GM12878 (cell line): ENCODE measurements around the gene HS3ST2. TPM values are rescaled to one million over a fixed set of nuclear protein-coding genes. Genes with fewer than 3 reads are reported as not detected.

Experiments used
- ATAC-seq: fragments of 200-7000 bp; cut with Tn5 transposase; 3 replicates; pipeline ENCODE4 v1.9.1; 2020; ENCODE audit warnings: mild to moderate bottlenecking, moderate library complexity
- BruUV-seq: library from RNA; stranded (reverse); fragments of 400-500 nt; replicated peaks from 2 replicates; lab custom pipeline; 2021; lab: Mats Ljungman, UMichigan
- CTCF ChIA-PET: fragments of 300-600 bp; sonication (Branson Sonifier 250); formaldehyde crosslinking; extraction: SDS; loops from one replicate; lab custom pipeline; 2021; ENCODE audit warnings: inconsistent platforms; lab: Yijun Ruan, JAX
- POLR2A ChIA-PET: fragments of 350-600 bp; formaldehyde crosslinking; extraction: SDS; loops from one replicate; lab custom pipeline; 2021; ENCODE audit warnings: inconsistent platforms; lab: Charles Lee
- RAD21 ChIA-PET: fragments of 300-600 bp; sonication (Branson Sonifier 250); formaldehyde crosslinking; loops from one replicate; lab custom pipeline; 2023; ENCODE audit warnings: antibody characterized with exemption; ENCODE audit not compliant: unreplicated experiment; lab: Charles Lee
- SMC1A ChIA-PET: fragments of 300-600 bp; sonication (Branson Sonifier 250); formaldehyde crosslinking; loops from one replicate; lab custom pipeline; 2023; ENCODE audit not compliant: unreplicated experiment, uncharacterized antibody; lab: Charles Lee
- DNase-seq: peaks from one replicate; pipeline ENCODE4 v3.0.0-alpha.2; 2011; ENCODE audit warnings: low read depth, low spot score
- FAIRE-seq: peaks from 3 replicates; lab custom pipeline; 2011; peaks lifted over from hg19 to GRCh38; lab: Jason Lieb, UNC
- H2AFZ ChIP-seq: 2 replicates; pipeline ENCODE4 v1.6.0; 2011; ENCODE audit warnings: low read depth, low read length, control low read depth; ENCODE audit not compliant: control insufficient read depth
- H3K27ac ChIP-seq: 2 replicates; pipeline ENCODE4 v1.5.1; 2011; ENCODE audit warnings: control low read depth; ENCODE audit not compliant: control insufficient read depth, insufficient read depth
- H3K27me3 ChIP-seq, 2 experiments: replicated peaks in 1 of 2; 2 replicates each; pipeline versions ENCODE4 v1.6.0 to v1.6.1; 2011; ENCODE audit warnings: low read length in 1 of 2; ENCODE audit not compliant: control insufficient read depth in 2 of 2, insufficient read depth in 2 of 2
- H3K36me3 ChIP-seq, 2 experiments: 2 replicates each; pipeline ENCODE4 v1.5.1; 2011; ENCODE audit warnings: low read length in 1 of 2; ENCODE audit not compliant: control insufficient read depth in 2 of 2, insufficient read depth in 2 of 2
- H3K4me1 ChIP-seq: 2 replicates; pipeline ENCODE4 v1.6.1; 2011; ENCODE audit warnings: mild to moderate bottlenecking, low read length, moderate library complexity, mixed read lengths; ENCODE audit not compliant: control insufficient read depth, insufficient read depth
- H3K4me2 ChIP-seq: 2 replicates; pipeline ENCODE4 v1.6.0; 2011; ENCODE audit warnings: control low read depth; ENCODE audit not compliant: control insufficient read depth, insufficient read depth
- H3K4me3 ChIP-seq: fragments of 200-600 bp; sonication (generic); 2 replicates; pipeline ENCODE4 v1.5.1; 2016
- H3K79me2 ChIP-seq: 2 replicates; pipeline ENCODE4 v1.6.0; 2011; ENCODE audit warnings: low read length; ENCODE audit not compliant: control insufficient read depth, insufficient read depth
- H3K9ac ChIP-seq: 2 replicates; pipeline ENCODE4 v1.8.0; 2011; ENCODE audit warnings: low read length, control low read depth, mixed read lengths; ENCODE audit not compliant: control insufficient read depth, insufficient read depth
- H3K9me3 ChIP-seq: replicated peaks from 3 replicates; pipeline ENCODE4 v1.5.1; 2011; ENCODE audit warnings: mild to moderate bottlenecking, low read length; ENCODE audit not compliant: control insufficient read depth, insufficient read depth
- H4K20me1 ChIP-seq: 2 replicates; pipeline ENCODE4 v1.6.0; 2011; ENCODE audit not compliant: control insufficient read depth, insufficient read depth
- MYB ChIP-seq: fragments of 150-350 bp; IDR thresholded peaks from 2 replicates; pipeline ENCODE4 v1.6.1; 2014; ENCODE audit warnings: mild to moderate bottlenecking, low read depth, low read length, borderline replicate concordance
- NFYA ChIP-seq: IDR thresholded peaks from 2 replicates; pipeline ENCODE4 v1.6.1; 2011; ENCODE audit warnings: low read depth, mild to moderate bottlenecking, low read length, improper control_type of control experiment, borderline replicate concordance
- RBBP5 ChIP-seq: fragments of 200-600 bp; sonication (generic); conservative IDR thresholded peaks from 2 replicates; pipeline ENCODE4 v1.6.1; 2016
- SPI1 ChIP-seq: IDR thresholded peaks from 2 replicates; pipeline ENCODE4 v1.6.1; 2011; ENCODE audit warnings: low read depth, mild to moderate bottlenecking, low read length, moderate library complexity, borderline replicate concordance; ENCODE audit not compliant: insufficient read depth
- SRF ChIP-seq, 2 experiments: IDR thresholded peaks; 2 replicates each; pipeline ENCODE4 v1.6.1; 2011; ENCODE audit warnings: low read depth in 2 of 2, low read length in 2 of 2, mild to moderate bottlenecking in 1 of 2, moderate library complexity in 1 of 2
- SUPT20H ChIP-seq: IDR thresholded peaks from 2 replicates; pipeline ENCODE4 v1.6.1; 2011; ENCODE audit warnings: low read depth, mild to moderate bottlenecking, low read length, moderate library complexity, borderline replicate concordance; ENCODE audit not compliant: control insufficient read depth
- in situ Hi-C: fragments of 300-500 bp; cut with MboI; formaldehyde crosslinking; loops from 9 replicates; pipeline ENCODE4 v1.14.3; 2018; ENCODE audit warnings: mixed read lengths
- intact Hi-C: fragments of 100-400 bp; cut with micrococcal nuclease; formaldehyde crosslinking; loops from one replicate; pipeline ENCODE4 v1.14.2; 2022; ENCODE audit not compliant: unreplicated experiment
- polyA plus RNA-seq, 11 experiments: library from polyadenylated mRNA; depleted of rRNA in 4 of 11; unstranded in 6 of 11; stranded (reverse) in 5 of 11; fragments of >200 nt; fragmentation: Nextera tagmentation in 4 of 11; fragmentation: Illumina TruSeq in 1 of 11; extraction: Ambion mirVana in 4 of 11; extraction: Trizol in 1 of 11; gene quantifications; 1 replicate in 1 of 11; 2 replicates in 10 of 11; pipeline versions ENCODE4 v1.2.1 to v1.2.3, GENCODE V29; 2011 to 2016; ENCODE audit warnings: inconsistent platforms in 2 of 11, missing spikeins in 2 of 11, low read depth in 1 of 11
- total RNA-seq, 4 experiments: library from RNA; depleted of rRNA in 3 of 4; stranded (reverse); fragments of >200 nt in 3 of 4; fragmentation: Illumina TruSeq in 1 of 4; extraction: Trizol in 1 of 4; gene quantifications; 2 replicates each; pipeline versions ENCODE4 v1.2.1 to v1.2.3, GENCODE V29; 2013 to 2021
- TF ChIP-seq, protein P1 (sequence below): fragments of 450-650 bp; IDR thresholded peaks from 2 replicates; pipeline ENCODE4 v1.6.1; 2017; ENCODE audit warnings: mild to moderate bottlenecking, moderate library complexity
- TF ChIP-seq, protein P2 (sequence below): fragments of 450-650 bp; IDR thresholded peaks from 2 replicates; pipeline ENCODE4 v1.6.1; 2016; ENCODE audit warnings: mild to moderate bottlenecking

Gene HS3ST2
- total and polyA plus RNA-seq, 10 of the 15 experiments (the other 5 are each of a cell fraction or from before 2014, with no cell fraction given) = not detected

DNA sequence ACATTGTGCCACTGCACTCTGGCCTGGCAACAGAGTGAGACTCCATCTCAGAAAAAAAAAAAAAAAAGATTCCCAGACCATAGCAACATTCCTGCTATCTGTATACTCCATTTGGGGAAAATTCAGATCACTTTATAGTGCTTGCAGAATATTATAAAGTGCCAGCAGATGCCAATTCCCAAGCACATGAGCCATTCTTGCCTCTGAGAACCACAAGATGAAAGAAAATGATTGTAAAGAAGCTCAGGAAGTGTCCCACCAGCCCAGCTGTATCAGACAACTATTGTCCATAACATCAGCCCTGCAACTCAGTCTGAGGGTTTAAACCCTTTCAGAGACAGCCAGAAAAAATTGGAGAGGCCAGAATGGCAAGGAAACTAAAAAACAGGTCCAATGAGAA, 69.0 kb downstream of the HS3ST2 start:
- H2AFZ ChIP-seq = no peak overlapping the region
- no peaks in the 10 kb centered on the region for H3K27me3 ChIP-seq
- in situ Hi-C loops (no loop called here), intact Hi-C loops (no loop called here)
- H3K9ac ChIP-seq = no peak overlapping the region
- no peaks in the 10 kb centered on the region for H3K4me1 ChIP-seq
- no peaks in the 10 kb centered on the region for H3K79me2 ChIP-seq
- no peaks in the 10 kb centered on the region for H3K36me3 ChIP-seq
- no peaks in the 10 kb centered on the region for H4K20me1 ChIP-seq
- no peak overlapping the region for H3K4me3 ChIP-seq
- H3K27ac ChIP-seq = no peak overlapping the region
- no peaks in the 10 kb centered on the region for H3K9me3 ChIP-seq
- no peak overlapping the region for H3K4me2 ChIP-seq
- ATAC-seq = no peak
- ChIA-PET POLR2A (no interaction called here), SMC1A (interaction anchor here (1.6 kb wide), 1 partner anchor 21 kb away, joined by 3 read pairs; no protein-coding TSS in a partner anchor), CTCF (interaction anchor here (1.2 kb wide), 1 partner anchor 65 kb away, joined by 3 read pairs; no protein-coding TSS in a partner anchor), RAD21 (no interaction called here)
- DNase-seq = no peak
- TF ChIP-seq SRF (IDR thresholded peaks at IDR 0.05; ENCODE audit: low read depth in 2 of 2, low read length in 2 of 2) (no peak), SUPT20H (no peak), MYB (no peak), NFYA (no peak), RBBP5 (no peak), SPI1 (no peak)
- TF ChIP-seq, protein P1, sequence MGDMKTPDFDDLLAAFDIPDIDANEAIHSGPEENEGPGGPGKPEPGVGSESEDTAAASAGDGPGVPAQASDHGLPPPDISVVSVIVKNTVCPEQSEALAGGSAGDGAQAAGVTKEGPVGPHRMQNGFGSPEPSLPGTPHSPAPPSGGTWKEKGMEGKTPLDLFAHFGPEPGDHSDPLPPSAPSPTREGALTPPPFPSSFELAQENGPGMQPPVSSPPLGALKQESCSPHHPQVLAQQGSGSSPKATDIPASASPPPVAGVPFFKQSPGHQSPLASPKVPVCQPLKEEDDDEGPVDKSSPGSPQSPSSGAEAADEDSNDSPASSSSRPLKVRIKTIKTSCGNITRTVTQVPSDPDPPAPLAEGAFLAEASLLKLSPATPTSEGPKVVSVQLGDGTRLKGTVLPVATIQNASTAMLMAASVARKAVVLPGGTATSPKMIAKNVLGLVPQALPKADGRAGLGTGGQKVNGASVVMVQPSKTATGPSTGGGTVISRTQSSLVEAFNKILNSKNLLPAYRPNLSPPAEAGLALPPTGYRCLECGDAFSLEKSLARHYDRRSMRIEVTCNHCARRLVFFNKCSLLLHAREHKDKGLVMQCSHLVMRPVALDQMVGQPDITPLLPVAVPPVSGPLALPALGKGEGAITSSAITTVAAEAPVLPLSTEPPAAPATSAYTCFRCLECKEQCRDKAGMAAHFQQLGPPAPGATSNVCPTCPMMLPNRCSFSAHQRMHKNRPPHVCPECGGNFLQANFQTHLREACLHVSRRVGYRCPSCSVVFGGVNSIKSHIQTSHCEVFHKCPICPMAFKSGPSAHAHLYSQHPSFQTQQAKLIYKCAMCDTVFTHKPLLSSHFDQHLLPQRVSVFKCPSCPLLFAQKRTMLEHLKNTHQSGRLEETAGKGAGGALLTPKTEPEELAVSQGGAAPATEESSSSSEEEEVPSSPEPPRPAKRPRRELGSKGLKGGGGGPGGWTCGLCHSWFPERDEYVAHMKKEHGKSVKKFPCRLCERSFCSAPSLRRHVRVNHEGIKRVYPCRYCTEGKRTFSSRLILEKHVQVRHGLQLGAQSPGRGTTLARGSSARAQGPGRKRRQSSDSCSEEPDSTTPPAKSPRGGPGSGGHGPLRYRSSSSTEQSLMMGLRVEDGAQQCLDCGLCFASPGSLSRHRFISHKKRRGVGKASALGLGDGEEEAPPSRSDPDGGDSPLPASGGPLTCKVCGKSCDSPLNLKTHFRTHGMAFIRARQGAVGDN = no peak
- TF ChIP-seq, protein P2, sequence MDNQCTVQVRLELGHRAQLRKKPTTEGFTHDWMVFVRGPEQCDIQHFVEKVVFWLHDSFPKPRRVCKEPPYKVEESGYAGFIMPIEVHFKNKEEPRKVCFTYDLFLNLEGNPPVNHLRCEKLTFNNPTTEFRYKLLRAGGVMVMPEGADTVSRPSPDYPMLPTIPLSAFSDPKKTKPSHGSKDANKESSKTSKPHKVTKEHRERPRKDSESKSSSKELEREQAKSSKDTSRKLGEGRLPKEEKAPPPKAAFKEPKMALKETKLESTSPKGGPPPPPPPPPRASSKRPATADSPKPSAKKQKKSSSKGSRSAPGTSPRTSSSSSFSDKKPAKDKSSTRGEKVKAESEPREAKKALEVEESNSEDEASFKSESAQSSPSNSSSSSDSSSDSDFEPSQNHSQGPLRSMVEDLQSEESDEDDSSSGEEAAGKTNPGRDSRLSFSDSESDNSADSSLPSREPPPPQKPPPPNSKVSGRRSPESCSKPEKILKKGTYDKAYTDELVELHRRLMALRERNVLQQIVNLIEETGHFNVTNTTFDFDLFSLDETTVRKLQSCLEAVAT = no peak
- no peak for FAIRE-seq
- no TSS peak for BruUV-seq
